SK-N-SH (cell line): ENCODE data around the gene C1orf232. TPM values are rescaled to one million over a fixed set of nuclear protein-coding genes. Genes with fewer than 3 reads are reported as not detected.

Source experiments
- CTCF ChIA-PET: fragments of 300-600, 350-600 bp; formaldehyde crosslinking; extraction: SDS; loops from one replicate; lab custom pipeline; 2021; lab: Yijun Ruan, JAX
- POLR2A ChIA-PET: fragments of 350-600 bp; sonication (Branson Sonifier 250); formaldehyde crosslinking; extraction: SDS; loops from one replicate; lab custom pipeline; 2020; ENCODE audit warnings: antibody characterized with exemption, inconsistent platforms; lab: Yijun Ruan, JAX
- DNase-seq: peaks from one replicate; pipeline ENCODE4 v3.0.0; 2012
- H2AFZ ChIP-seq: fragments of 200-600 bp; sonication (generic); 2 replicates; pipeline ENCODE4 v1.8.1; 2016; ENCODE audit warnings: antibody characterized with exemption, mild to moderate bottlenecking, low read depth
- H3F3A ChIP-seq: fragments of 200-600 bp; sonication (generic); replicated peaks from 2 replicates; pipeline ENCODE3; 2016; ENCODE audit warnings: antibody characterized with exemption, mild to moderate bottlenecking; ENCODE audit not compliant: insufficient read depth
- H3K27ac ChIP-seq, 2 experiments: fragments of 200-500 bp in 1 of 2; fragments of 200-600 bp in 1 of 2; sonication (Bioruptor generic) in 1 of 2; sonication (generic), shearing (Covaris generic) in 1 of 2; 2 replicates each; pipeline versions ENCODE4 v1.5.1 to v1.6.1; 2014 to 2016; ENCODE audit warnings: low read depth in 2 of 2, inconsistent platforms in 1 of 2, low read length in 1 of 2, mild to moderate bottlenecking in 1 of 2, mixed read lengths in 1 of 2
- H3K27me3 ChIP-seq: fragments of 200-600 bp; sonication (generic), shearing (Covaris generic); 2 replicates; pipeline ENCODE4 v1.6.1; 2016; ENCODE audit warnings: mixed run types; ENCODE audit not compliant: insufficient read depth
- H3K36me3 ChIP-seq, 2 experiments: fragments of 200-500 bp in 1 of 2; fragments of 200-600 bp in 1 of 2; sonication (Bioruptor generic) in 1 of 2; sonication (generic) in 1 of 2; replicated peaks in 1 of 2; 2 replicates each; pipeline versions ENCODE3 to v1.5.1; 2014 to 2016; ENCODE audit warnings: low read length in 1 of 2, mild to moderate bottlenecking in 1 of 2; ENCODE audit not compliant: insufficient read depth in 2 of 2, control insufficient read depth in 1 of 2
- H3K4me1 ChIP-seq, 2 experiments: fragments of 200-500 bp in 1 of 2; fragments of 200-600 bp in 1 of 2; sonication (Bioruptor generic) in 1 of 2; sonication (generic), shearing (Covaris generic) in 1 of 2; 2 replicates each; pipeline versions ENCODE4 v1.5.1 to v1.6.1; 2014 to 2016; ENCODE audit warnings: low read depth in 1 of 2, low read length in 1 of 2, mixed run types in 1 of 2; ENCODE audit not compliant: insufficient read depth in 2 of 2, control insufficient read depth in 1 of 2
- H3K4me2 ChIP-seq: fragments of 200-600 bp; sonication (generic), shearing (Covaris generic); 2 replicates; pipeline ENCODE4 v1.6.1; 2017; ENCODE audit warnings: mixed run types
- H3K4me3 ChIP-seq, 2 experiments: fragments of 200-500 bp in 1 of 2; fragments of 200-600 bp in 1 of 2; sonication (Bioruptor generic) in 1 of 2; sonication (generic), shearing (Covaris generic) in 1 of 2; 2 replicates each; pipeline versions ENCODE4 v1.5.1 to v1.8.1; 2014 to 2016; ENCODE audit warnings: low read depth in 2 of 2, inconsistent platforms in 1 of 2, low read length in 1 of 2, mild to moderate bottlenecking in 1 of 2, mixed read lengths in 1 of 2, moderate library complexity in 1 of 2
- H3K79me2 ChIP-seq: fragments of 200-600 bp; sonication (generic); 2 replicates; pipeline ENCODE4 v1.8.1; 2017; ENCODE audit warnings: mild to moderate bottlenecking; ENCODE audit not compliant: insufficient read depth
- H3K9ac ChIP-seq: fragments of 200-600 bp; sonication (generic); 2 replicates; pipeline ENCODE4 v1.6.1; 2017; ENCODE audit warnings: mixed run types
- H3K9me2 ChIP-seq: fragments of 200-600 bp; sonication (generic); 2 replicates; pipeline ENCODE4 v1.6.1; 2017; ENCODE audit warnings: mixed run types
- H3K9me3 ChIP-seq: fragments of 200-600 bp; sonication (generic); 2 replicates; pipeline ENCODE4 v1.6.1; 2017; ENCODE audit warnings: mixed run types, mild to moderate bottlenecking, moderate library complexity
- H4K20me1 ChIP-seq: fragments of 200-600 bp; sonication (generic); 2 replicates; pipeline ENCODE4 v1.6.1; 2017; ENCODE audit warnings: mild to moderate bottlenecking, mixed run types; ENCODE audit not compliant: insufficient read depth
- ELF1 ChIP-seq: IDR thresholded peaks from 2 replicates; pipeline ENCODE4 v1.4.0; 2012
- EZH2phosphoT487 ChIP-seq: fragments of 200-600 bp; sonication (generic); IDR thresholded peaks from 2 replicates; pipeline ENCODE4 v1.6.1; 2017; ENCODE audit warnings: low read depth, mixed run types, mild to moderate bottlenecking, antibody characterized with exemption, moderate library complexity, borderline replicate concordance
- FOXM1 ChIP-seq: IDR thresholded peaks from 2 replicates; pipeline ENCODE4 v1.4.0; 2012; ENCODE audit warnings: low read depth, mild to moderate bottlenecking
- GABPA ChIP-seq: IDR thresholded peaks from 2 replicates; pipeline ENCODE4 v1.4.0; 2012; ENCODE audit warnings: low read depth, mild to moderate bottlenecking
- IRF3 ChIP-seq: fragments of 150-350 bp; IDR thresholded peaks from 2 replicates; pipeline ENCODE4 v1.6.1; 2016; ENCODE audit warnings: mild to moderate bottlenecking, low read depth, low read length
- MEF2A ChIP-seq: IDR thresholded peaks from 2 replicates; pipeline ENCODE4 v1.4.0; 2012; ENCODE audit warnings: low read depth, borderline replicate concordance
- MXI1 ChIP-seq: IDR thresholded peaks from 2 replicates; pipeline ENCODE4 v1.6.1; 2012; ENCODE audit warnings: mild to moderate bottlenecking, low read depth, low read length, improper control_type of control experiment
- PBX3 ChIP-seq: IDR thresholded peaks from 2 replicates; pipeline ENCODE4; 2012
- RFX5 ChIP-seq: IDR thresholded peaks from 2 replicates; pipeline ENCODE4 v1.6.1; 2012; ENCODE audit warnings: mild to moderate bottlenecking, improper control_type of control experiment, low read length
- SIN3A ChIP-seq: IDR thresholded peaks from 2 replicates; pipeline ENCODE4 v1.6.1; 2012; ENCODE audit warnings: low read depth, mild to moderate bottlenecking, low read length, moderate library complexity, borderline replicate concordance
- SMC3 ChIP-seq: IDR thresholded peaks from 2 replicates; pipeline ENCODE4 v1.6.1; 2012; ENCODE audit warnings: low read depth, low read length, improper control_type of control experiment
- TAF1 ChIP-seq: IDR thresholded peaks from 2 replicates; pipeline ENCODE4 v1.6.1; 2012; ENCODE audit warnings: low read depth, mild to moderate bottlenecking, low read length, moderate library complexity, borderline replicate concordance
- TEAD4 ChIP-seq: IDR thresholded peaks from 2 replicates; pipeline ENCODE4 v1.4.0; 2012; ENCODE audit warnings: mild to moderate bottlenecking, borderline replicate concordance; ENCODE audit not compliant: insufficient read depth
- USF2 ChIP-seq: fragments of 150-350 bp; IDR thresholded peaks from 2 replicates; pipeline ENCODE4 v1.6.1; 2017; ENCODE audit warnings: antibody characterized with exemption, low read length, low read depth, borderline replicate concordance
- YY1 ChIP-seq: IDR thresholded peaks from 2 replicates; pipeline ENCODE4 v1.4.0; 2012; ENCODE audit warnings: low read depth, mild to moderate bottlenecking
- WGBS: methylation state at CpG from one replicate; pipeline ENCODE4 v1.1.6; 2017; ENCODE audit warnings: low lambda C conversion rate; 5-methylcytosine and 5-hydroxymethylcytosine counted together
- polyA plus RNA-seq, 3 experiments: library from polyadenylated mRNA; depleted of rRNA; stranded (reverse); fragments of >200 nt; gene quantifications; 2 replicates each; pipeline ENCODE4 v1.2.3, GENCODE V29; 2012

The C1orf232 gene
- polyA plus RNA-seq, 1 of the 3 experiments (the other 2 are of a cell fraction), result not detected

- CTCF ChIA-PET, result interaction anchor here (1.6 kb wide), 1 partner anchor 10 kb away, joined by 5 read pairs; no protein-coding TSS in a partner anchor
- no peaks in the 10 kb centered on the region for H3K4me1 ChIP-seq
These were observed 19.1 kb upstream of the C1orf232 start for GRCh38 chr1:26187882-26188281.

GRCh38 chr1:26184883-26185282 lies 16.1 kb upstream of the C1orf232 start:
- no peaks in the 10 kb centered on the region for H3K36me3 ChIP-seq
- no peaks in the 10 kb centered on the region for H3K79me2 ChIP-seq
- no peaks in the 10 kb centered on the region for H4K20me1 ChIP-seq
- H2AFZ ChIP-seq, result no peak overlapping the region
- H3K4me3 ChIP-seq, result no peak overlapping the region
- H3K4me2 ChIP-seq, result no peak overlapping the region
- TF ChIP-seq USF2 (no peak), TAF1 (no peak), TEAD4 (no peak), FOXM1 (no peak), PBX3 (no peak), SIN3A (no peak), RFX5 (no peak), GABPA (no peak), IRF3 (no peak), EZH2phosphoT487 (no peak), MEF2A (no peak), SMC3 (no peak)
- TF ChIP-seq, all 33 proteins: peak for 0
- Histone ChIP-seq H3K9me2 (no peaks in the 10 kb centered on the region), H3K27me3 (no peaks in the 10 kb centered on the region), H3K9me3 (no peaks in the 10 kb centered on the region), H3K9ac (no peak overlapping the region), H3K4me1 (no peaks in the 10 kb centered on the region), H3K27ac (no peak overlapping the region), H3F3A (no peaks in the 10 kb centered on the region)
- POLR2A ChIA-PET, result no interaction called here
- CTCF ChIA-PET, result interaction anchor here (0.6 to 2.2 kb wide), 2 partner anchors 15 to 49 kb away, joined by 4 to 7 read pairs; partner anchors contain the start of genes C1orf232, CEP85 and ZNF593
- WGBS, result 85% methylated on average over 2 of the region's 21 CpGs
- DNase-seq, result no peak

More at GRCh38 chr1:26187882-26188281, 19.1 kb upstream of the C1orf232 start:
- Histone ChIP-seq H2AFZ (no peak overlapping the region), H3K4me2 (no peak overlapping the region), H3K9me2 (no peaks in the 10 kb centered on the region), H3K79me2 (no peaks in the 10 kb centered on the region), H3K9me3 (no peaks in the 10 kb centered on the region), H3K27ac (no peak overlapping the region), H3F3A (no peaks in the 10 kb centered on the region), H3K9ac (no peak overlapping the region), H3K27me3 (no peaks in the 10 kb centered on the region), H3K36me3 (no peaks in the 10 kb centered on the region), H4K20me1 (no peaks in the 10 kb centered on the region), H3K4me3 (no peak overlapping the region)
- no peak for TF ChIP-seq YY1
- TF ChIP-seq ELF1, result no peak
- no peak for TF ChIP-seq MXI1
- no peak for DNase-seq
- WGBS, result 93% methylated on average over 5 of the region's 6 CpGs
- POLR2A ChIA-PET, result no interaction called here
